Measurements from ENCODE around the gene KLHL29. TPM values are rescaled to one million over a fixed set of nuclear protein-coding genes. Genes with fewer than 3 reads are reported as not detected.

The KLHL29 gene
- total RNA-seq, 2 experiments from 2014 or later = 2.5 to 2.7 TPM

GRCh38 chr2:23684395-23685176 lies 299.6 kb downstream of the KLHL29 start:
- H3K27ac Mint-ChIP-seq = no peak overlapping the region

GRCh38 chr2:23685181-23685580 lies 300.2 kb downstream of the KLHL29 start:
- no peak overlapping the region for H3K4me3 ChIP-seq (ENCODE audit: low read length)
- peaks cover 0 to 20% of the 10 kb centered on the region in 2 experiments for H3K9me3 ChIP-seq (ENCODE audit: control insufficient read depth in 1 of 2, insufficient read depth in 1 of 2, low read length in 2 of 2)
- no peak for TF ChIP-seq CTCF (IDR thresholded peaks at IDR 0.05)
- DNase-seq (no peak), ATAC-seq (ENCODE audit: poor library complexity) (no peak)
- H3K27me3 ChIP-seq (ENCODE audit: control insufficient read depth in 1 of 2, insufficient read depth in 2 of 2, low read length in 2 of 2) = no peaks in the 10 kb centered on the region
- no peaks in the 10 kb centered on the region for H3K4me1 ChIP-seq (ENCODE audit: insufficient read depth, low read length)
- H3K36me3 ChIP-seq (ENCODE audit: insufficient read depth, low read length) = no peaks in the 10 kb centered on the region
- H3K9me3 Mint-ChIP-seq = no peaks in the 10 kb centered on the region
- H3K36me3 Mint-ChIP-seq (ENCODE audit: low read depth) = no peaks in the 10 kb centered on the region
- intact Hi-C loops (cut with DNase I, micrococcal nuclease) = no loop called here
- no peak overlapping the region for H3K27ac ChIP-seq (ENCODE audit: low read depth in 1 of 2, low read length in 2 of 2)
- no peak overlapping the region for H3K27ac Mint-ChIP-seq
- ChIA-PET POLR2A (no interaction called here), CTCF (no interaction called here)
- no peaks in the 10 kb centered on the region for H3K4me1 Mint-ChIP-seq (ENCODE audit: low read depth)
- H3K4me3 Mint-ChIP-seq = no peak overlapping the region
- no peaks in the 10 kb centered on the region for H3K27me3 Mint-ChIP-seq

More at GRCh38 chr2:23684395-23685176, 299.6 kb downstream of the KLHL29 start:
- no peak overlapping the region for H3K27ac ChIP-seq (ENCODE audit: low read depth in 1 of 2, low read length in 2 of 2)
- H3K4me1 ChIP-seq (ENCODE audit: insufficient read depth, low read length) = no peaks in the 10 kb centered on the region
- no peak overlapping the region for H3K4me3 ChIP-seq (ENCODE audit: low read length)
- H3K27me3 Mint-ChIP-seq = no peaks in the 10 kb centered on the region
- peaks cover 0 to 26% of the 10 kb centered on the region in 2 experiments for H3K9me3 ChIP-seq (ENCODE audit: control insufficient read depth in 1 of 2, insufficient read depth in 1 of 2, low read length in 2 of 2)
- no peaks in the 10 kb centered on the region for H3K4me1 Mint-ChIP-seq (ENCODE audit: low read depth)
- TF ChIP-seq CTCF (IDR thresholded peaks at IDR 0.05) = no peak
- POLR2A ChIA-PET = no interaction called here
- intact Hi-C loops (cut with DNase I, micrococcal nuclease) = no loop called here
- H3K27me3 ChIP-seq (ENCODE audit: control insufficient read depth in 1 of 2, insufficient read depth in 2 of 2, low read length in 2 of 2) = no peaks in the 10 kb centered on the region
- ATAC-seq (ENCODE audit: poor library complexity) = no peak
- DNase-seq = no peak
- CTCF ChIA-PET = no interaction called here
- H3K4me3 Mint-ChIP-seq = no peak overlapping the region
- H3K36me3 Mint-ChIP-seq (ENCODE audit: low read depth) = no peaks in the 10 kb centered on the region
- no peaks in the 10 kb centered on the region for H3K9me3 Mint-ChIP-seq
- H3K36me3 ChIP-seq (ENCODE audit: insufficient read depth, low read length) = no peaks in the 10 kb centered on the region

GRCh38 chr2:23685706-23686105 lies 300.7 kb downstream of the KLHL29 start:
- ATAC-seq (ENCODE audit: poor library complexity) = no peak
- intact Hi-C loops (cut with DNase I, micrococcal nuclease) = no loop called here
- ChIA-PET CTCF (no interaction called here), POLR2A (no interaction called here)
- no peak overlapping the region for H3K27ac ChIP-seq (ENCODE audit: low read depth in 1 of 2, low read length in 2 of 2)
- no peaks in the 10 kb centered on the region for H3K4me1 Mint-ChIP-seq (ENCODE audit: low read depth)
- no peak overlapping the region for H3K27ac Mint-ChIP-seq
- no peaks in the 10 kb centered on the region for H3K9me3 Mint-ChIP-seq
- no peak overlapping the region for H3K4me3 Mint-ChIP-seq
- no peaks in the 10 kb centered on the region for H3K27me3 ChIP-seq (ENCODE audit: control insufficient read depth in 1 of 2, insufficient read depth in 2 of 2, low read length in 2 of 2)
- no peaks in the 10 kb centered on the region for H3K36me3 ChIP-seq (ENCODE audit: insufficient read depth, low read length)
- no peak overlapping the region for H3K4me3 ChIP-seq (ENCODE audit: low read length)
- TF ChIP-seq CTCF (IDR thresholded peaks at IDR 0.05) = no peak
- no peak for DNase-seq
- H3K27me3 Mint-ChIP-seq = no peaks in the 10 kb centered on the region
- no peaks in the 10 kb centered on the region for H3K4me1 ChIP-seq (ENCODE audit: insufficient read depth, low read length)
- H3K36me3 Mint-ChIP-seq (ENCODE audit: low read depth) = no peaks in the 10 kb centered on the region
- H3K9me3 ChIP-seq (ENCODE audit: control insufficient read depth in 1 of 2, insufficient read depth in 1 of 2, low read length in 2 of 2) = peaks cover 0 to 18% of the 10 kb centered on the region in 2 experiments
